Measurements from ENCODE around the gene SGCA. TPM values are rescaled to one million over a fixed set of nuclear protein-coding genes. Genes with fewer than 3 reads are reported as not detected.

SGCA gene
- total RNA-seq, 1 experiment from 2014 or later = 0.24 TPM

DNA sequence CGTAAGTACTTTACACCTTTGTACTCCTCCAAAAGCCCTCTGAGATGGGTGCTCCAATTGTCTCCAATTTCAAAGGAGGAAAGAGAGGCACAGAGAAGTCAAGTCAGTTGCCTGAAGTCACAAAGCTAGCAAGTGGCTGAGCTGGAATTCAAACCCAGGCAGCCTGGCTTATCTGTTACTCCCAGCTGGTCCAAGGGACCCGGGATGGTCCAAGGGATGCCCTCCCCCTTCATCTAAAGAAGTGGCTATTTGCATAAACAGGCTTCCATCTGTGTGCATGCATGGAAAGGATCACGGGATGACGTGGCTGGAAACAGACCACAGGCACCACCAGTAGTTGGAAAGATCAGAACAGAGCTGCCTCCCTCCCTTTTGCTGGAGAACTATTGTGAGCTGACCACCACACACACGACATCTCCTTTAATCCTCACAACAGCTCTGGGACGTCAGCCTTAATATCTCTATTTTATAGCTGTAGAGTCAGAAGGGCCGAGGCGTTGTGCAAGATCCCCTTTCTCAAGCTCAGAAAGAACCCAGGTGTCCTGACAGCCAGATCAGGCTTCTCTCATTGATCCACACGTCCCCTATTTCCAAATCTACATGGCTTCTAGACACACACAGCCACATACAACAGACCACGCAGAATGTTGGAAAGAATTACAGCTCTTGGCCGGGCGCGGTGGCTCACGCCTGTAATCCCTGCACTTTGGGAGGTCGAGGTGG is 46.5 kb downstream of the SGCA start:
- WGBS (ENCODE audit: extremely low coverage, insufficient read length, low lambda C conversion rate) = no CpG with 5 or more reads among the region's 15 CpGs
- Histone ChIP-seq H2BK15ac (ENCODE audit: low read depth, low read length) (no peak overlapping the region), H3K27ac (ENCODE audit: insufficient read length, low read depth, low read length) (no peak overlapping the region), H3K79me1 (ENCODE audit: insufficient read depth, low read depth, low read length, poor library complexity, severe bottlenecking) (no peaks in the 10 kb centered on the region), H3K9ac (ENCODE audit: extremely low read depth, insufficient read length, low read length) (no peak overlapping the region), H4K5ac (ENCODE audit: insufficient read length, low read depth, low read length) (no peak overlapping the region), H3K56ac (ENCODE audit: insufficient read length, low read depth, low read length) (no peak overlapping the region), H3K4ac (ENCODE audit: low read depth, low read length) (no peak overlapping the region), H3K9me3 (ENCODE audit: control insufficient read depth, low read depth, low read length) (no peaks in the 10 kb centered on the region), H2BK12ac (ENCODE audit: insufficient read length, low read depth, low read length) (no peak overlapping the region), H2BK5ac (ENCODE audit: insufficient read length, low read length) (no peak overlapping the region), H3K27me3 (ENCODE audit: insufficient read depth, low read length) (no peaks in the 10 kb centered on the region), H3K4me1 (ENCODE audit: insufficient read depth, low read length) (peaks cover 21% of the 10 kb centered on the region), H3K18ac (ENCODE audit: insufficient read length, low read depth, low read length) (no peak overlapping the region), H4K20me1 (ENCODE audit: control insufficient read depth, insufficient read depth, insufficient read length) (no peaks in the 10 kb centered on the region), H3K14ac (ENCODE audit: insufficient read depth, low read length) (no peak overlapping the region), H3K23me2 (ENCODE audit: insufficient read length, low read depth, low read length, poor library complexity, severe bottlenecking) (no peaks in the 10 kb centered on the region), H2BK20ac (ENCODE audit: low read depth, low read length, poor library complexity, severe bottlenecking) (no peak overlapping the region), H4K8ac (replicated peaks; ENCODE audit: insufficient read length, low read depth, low read length) (no peak overlapping the region), H2AK5ac (ENCODE audit: insufficient read length, low read length) (no peak overlapping the region), H3T11ph (ENCODE audit: low read length) (no peak overlapping the region), H3K79me2 (ENCODE audit: insufficient read depth, low read length) (no peaks in the 10 kb centered on the region), H2AFZ (ENCODE audit: low read length) (no peak overlapping the region), H3K23ac (ENCODE audit: insufficient read length, low read depth, low read length) (no peak overlapping the region), H3K4me2 (ENCODE audit: insufficient read depth, insufficient read length, low read length) (no peak overlapping the region), H4K91ac (ENCODE audit: insufficient read length, low read depth, low read length) (no peak overlapping the region), H2BK120ac (ENCODE audit: low read depth, low read length, poor library complexity, severe bottlenecking) (no peak overlapping the region)
- Mint-ChIP-seq H3K4me1 (peaks cover 58 to 68% of the 10 kb centered on the region in 2 experiments), H3K36me3 (ENCODE audit: insufficient read depth in 1 of 3, low read depth in 3 of 3) (no peaks in the 10 kb centered on the region; a peak in 1 of 7 replicates), H3K27me3 (ENCODE audit: low read depth) (peaks cover 14% of the 10 kb centered on the region), H3K9me3 (no peaks in the 10 kb centered on the region; a peak in 2 of 5 replicates), H3K27ac (no peak overlapping the region), H3K4me3 (peak overlapping the region in 1 of 2 experiments; percentile 3; a peak in 1 of 5 replicates)
- DNase-seq = peak; percentile 30
- TF ChIP-seq, protein P1, sequence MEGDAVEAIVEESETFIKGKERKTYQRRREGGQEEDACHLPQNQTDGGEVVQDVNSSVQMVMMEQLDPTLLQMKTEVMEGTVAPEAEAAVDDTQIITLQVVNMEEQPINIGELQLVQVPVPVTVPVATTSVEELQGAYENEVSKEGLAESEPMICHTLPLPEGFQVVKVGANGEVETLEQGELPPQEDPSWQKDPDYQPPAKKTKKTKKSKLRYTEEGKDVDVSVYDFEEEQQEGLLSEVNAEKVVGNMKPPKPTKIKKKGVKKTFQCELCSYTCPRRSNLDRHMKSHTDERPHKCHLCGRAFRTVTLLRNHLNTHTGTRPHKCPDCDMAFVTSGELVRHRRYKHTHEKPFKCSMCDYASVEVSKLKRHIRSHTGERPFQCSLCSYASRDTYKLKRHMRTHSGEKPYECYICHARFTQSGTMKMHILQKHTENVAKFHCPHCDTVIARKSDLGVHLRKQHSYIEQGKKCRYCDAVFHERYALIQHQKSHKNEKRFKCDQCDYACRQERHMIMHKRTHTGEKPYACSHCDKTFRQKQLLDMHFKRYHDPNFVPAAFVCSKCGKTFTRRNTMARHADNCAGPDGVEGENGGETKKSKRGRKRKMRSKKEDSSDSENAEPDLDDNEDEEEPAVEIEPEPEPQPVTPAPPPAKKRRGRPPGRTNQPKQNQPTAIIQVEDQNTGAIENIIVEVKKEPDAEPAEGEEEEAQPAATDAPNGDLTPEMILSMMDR (conservative IDR thresholded peaks at IDR 0.05) = no peak

Measured in H9 (cell line).